ENCODE data around the gene SSRP1.

GRCh38 chr11:57318178-57318577 is 17.5 kb downstream of the SSRP1 start:
- TF ChIP-seq CTCF (IDR thresholded peaks at IDR 0.05; ENCODE audit: low read depth, low read length) = no peak
- TF ChIP-seq POLR2A (IDR thresholded peaks at IDR 0.05; ENCODE audit: extremely low read depth, insufficient read length) = no peak
- TF ChIP-seq MYC (IDR thresholded peaks at IDR 0.05; ENCODE audit: low read depth, low read length) = no peak

Measured in NB4 (cell line).